HG03442 (cell line): ENCODE results near the gene RIMS4.

Experiments used
- ATAC-seq: cut with Tn5 transposase; IDR thresholded peaks from one replicate; pipeline ENCODE4 v1.9.1; 2021; ENCODE audit warnings: mild to moderate bottlenecking, moderate library complexity; ENCODE audit not compliant: unreplicated experiment

RIMS4 gene

GRCh38 chr20:44796758-44797457 lies 13.4 kb downstream of the RIMS4 start:
- no peak for ATAC-seq

GRCh38 chr20:44796311-44796710 lies 14.0 kb downstream of the RIMS4 start:
- ATAC-seq = no peak

- ATAC-seq = no peak
These were observed 14.5 kb downstream of the RIMS4 start for GRCh38 chr20:44795836-44796235.

GRCh38 chr20:44792796-44793195 lies 17.6 kb downstream of the RIMS4 start:
- no peak for ATAC-seq

GRCh38 chr20:44790638-44791393 lies 19.5 kb downstream of the RIMS4 start:
- ATAC-seq = no peak

GRCh38 chr20:44788706-44789456 lies 21.5 kb downstream of the RIMS4 start:
- ATAC-seq = no peak

- ATAC-seq = no peak
These were observed 23.0 kb downstream of the RIMS4 start for GRCh38 chr20:44787299-44787698.

GRCh38 chr20:44785768-44786167 lies 24.6 kb downstream of the RIMS4 start:
- ATAC-seq = no peak

GRCh38 chr20:44784688-44785087 lies 25.7 kb downstream of the RIMS4 start:
- no peak for ATAC-seq

- no peak for ATAC-seq
These were observed 28.6 kb downstream of the RIMS4 start for GRCh38 chr20:44781791-44782190.

GRCh38 chr20:44781118-44781517 lies 29.2 kb downstream of the RIMS4 start:
- no peak for ATAC-seq

- ATAC-seq = no peak
These were observed 30.1 kb downstream of the RIMS4 start for GRCh38 chr20:44780226-44780625.

GRCh38 chr20:44776980-44777379 lies 33.4 kb downstream of the RIMS4 start:
- ATAC-seq = no peak

GRCh38 chr20:44773070-44773829 lies 37.1 kb downstream of the RIMS4 start:
- ATAC-seq = no peak

- no peak for ATAC-seq
These were observed 37.7 kb downstream of the RIMS4 start for GRCh38 chr20:44772636-44773035.

GRCh38 chr20:44771172-44771535 lies 39.2 kb downstream of the RIMS4 start:
- no peak for ATAC-seq

- ATAC-seq = no peak
These were observed 39.7 kb downstream of the RIMS4 start for GRCh38 chr20:44770484-44771171.

GRCh38 chr20:44769481-44769863 lies 40.9 kb downstream of the RIMS4 start:
- ATAC-seq = no peak

- ATAC-seq = no peak
These were observed 41.4 kb downstream of the RIMS4 start for GRCh38 chr20:44768854-44769480.

- no peak for ATAC-seq
These were observed 42.1 kb downstream of the RIMS4 start for GRCh38 chr20:44768256-44768655.
